Measurements from ENCODE around the gene HORMAD2.

DNA sequence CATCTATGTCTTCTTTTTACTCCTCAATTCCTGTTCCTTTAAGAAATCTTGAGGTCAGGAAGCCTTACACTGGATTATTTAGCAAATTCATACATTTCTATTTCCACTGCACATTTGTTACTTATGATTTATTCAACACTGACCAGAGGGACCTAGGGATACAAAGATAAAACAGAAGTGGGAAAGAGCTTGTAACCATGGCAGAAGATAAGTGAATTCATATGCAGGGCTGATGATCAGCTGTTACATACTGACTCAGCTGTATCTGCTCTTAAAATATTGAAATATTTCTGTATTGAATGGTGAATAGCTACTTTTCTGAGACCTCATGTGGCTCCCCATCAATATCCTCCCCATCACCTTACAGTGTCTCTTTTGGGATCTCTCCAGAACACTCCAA, 25.2 kb downstream of the HORMAD2 start:
- no peak for TF ChIP-seq TAF1 (IDR thresholded peaks at IDR 0.05; ENCODE audit: low read depth)
- TF ChIP-seq FOXM1 (IDR thresholded peaks at IDR 0.05; ENCODE audit: borderline replicate concordance, low read depth) = no peak
- TF ChIP-seq, protein P1, sequence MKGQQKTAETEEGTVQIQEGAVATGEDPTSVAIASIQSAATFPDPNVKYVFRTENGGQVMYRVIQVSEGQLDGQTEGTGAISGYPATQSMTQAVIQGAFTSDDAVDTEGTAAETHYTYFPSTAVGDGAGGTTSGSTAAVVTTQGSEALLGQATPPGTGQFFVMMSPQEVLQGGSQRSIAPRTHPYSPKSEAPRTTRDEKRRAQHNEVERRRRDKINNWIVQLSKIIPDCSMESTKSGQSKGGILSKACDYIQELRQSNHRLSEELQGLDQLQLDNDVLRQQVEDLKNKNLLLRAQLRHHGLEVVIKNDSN (IDR thresholded peaks at IDR 0.05) = no peak
- no peak for TF ChIP-seq YY1 (IDR thresholded peaks at IDR 0.05; ENCODE audit: low read depth)
- no peak for TF ChIP-seq CREB1 (IDR thresholded peaks at IDR 0.05; ENCODE audit: low read depth)
- no peak for TF ChIP-seq TCF12 (IDR thresholded peaks at IDR 0.05; ENCODE audit: low read depth)
- no peak for TF ChIP-seq EGR1 (IDR thresholded peaks at IDR 0.05)
- TF ChIP-seq, protein P2, sequence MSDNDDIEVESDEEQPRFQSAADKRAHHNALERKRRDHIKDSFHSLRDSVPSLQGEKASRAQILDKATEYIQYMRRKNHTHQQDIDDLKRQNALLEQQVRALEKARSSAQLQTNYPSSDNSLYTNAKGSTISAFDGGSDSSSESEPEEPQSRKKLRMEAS (IDR thresholded peaks at IDR 0.05) = no peak
- TF ChIP-seq RAD21 (IDR thresholded peaks at IDR 0.05; ENCODE audit: low read depth) = no peak
- no peak for TF ChIP-seq TEAD4 (IDR thresholded peaks at IDR 0.05)
- TF ChIP-seq CEBPB (IDR thresholded peaks at IDR 0.05) = no peak
- TF ChIP-seq EP300 (IDR thresholded peaks at IDR 0.05; ENCODE audit: borderline replicate concordance) = no peak
- TF ChIP-seq ZBTB7A (IDR thresholded peaks at IDR 0.05; ENCODE audit: low read depth) = no peak
